ENCODE results near the gene HS1BP3.

HS1BP3 gene

DNA sequence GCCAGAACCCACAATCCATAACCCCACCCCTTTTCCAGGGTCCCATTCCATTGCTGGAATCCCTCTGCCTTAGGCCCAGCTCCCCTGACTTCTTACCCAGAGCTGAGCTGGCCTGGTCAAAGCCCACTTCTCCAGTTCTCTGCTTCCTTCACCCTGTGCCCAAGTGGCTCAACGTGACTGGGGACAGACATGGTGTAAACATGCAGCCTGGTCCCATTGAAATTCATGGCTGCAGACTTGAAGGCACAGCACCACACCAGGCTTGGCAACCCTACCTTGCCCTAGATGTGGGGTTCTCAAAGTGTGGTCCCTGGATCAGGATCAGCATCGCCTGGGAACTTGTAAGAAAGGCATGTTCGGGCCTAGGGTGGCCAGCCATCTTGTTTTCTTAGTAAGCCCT is 3.7 kb downstream of the HS1BP3 start:
- no peak for DNase-seq

DNA sequence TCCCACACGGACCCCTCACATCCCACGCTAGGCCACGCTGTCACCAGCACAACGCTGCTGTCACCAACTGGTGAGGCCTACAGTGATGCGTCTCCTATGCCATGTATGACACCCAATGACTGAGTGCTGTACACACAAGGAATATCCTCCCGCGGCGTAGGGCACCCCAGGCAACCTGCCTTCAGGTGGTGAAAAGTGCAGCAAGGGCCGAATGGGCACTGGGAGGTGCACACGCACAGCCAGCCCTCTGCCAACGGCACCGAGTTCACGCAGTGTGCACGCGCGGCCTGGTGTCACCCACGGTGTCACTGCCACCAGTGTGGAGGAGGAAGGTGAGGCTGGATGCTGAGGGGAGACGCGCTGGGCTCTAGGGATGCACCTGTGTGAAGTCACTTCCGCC is 4.5 kb downstream of the HS1BP3 start:
- no peak for DNase-seq

DNA sequence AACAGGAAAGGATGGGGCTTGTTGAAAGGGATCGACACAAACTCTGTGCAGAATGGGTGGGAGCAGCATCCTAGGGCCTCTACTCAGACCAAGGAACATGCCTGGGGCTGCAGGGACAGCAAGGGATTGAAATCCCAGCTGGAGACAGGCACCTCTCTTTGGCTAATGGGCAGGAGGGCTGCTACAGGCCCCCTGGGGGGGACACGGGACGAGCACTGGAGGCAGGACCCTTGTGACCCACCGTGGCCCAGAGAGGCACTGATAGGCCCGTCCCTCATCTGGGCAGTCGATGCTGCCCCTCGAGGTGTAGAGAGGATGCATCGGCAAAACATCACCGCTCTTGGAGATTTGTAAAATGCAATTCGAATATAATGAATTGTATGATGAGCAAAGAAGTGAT is 5.1 kb downstream of the HS1BP3 start:
- no peak for DNase-seq

DNA sequence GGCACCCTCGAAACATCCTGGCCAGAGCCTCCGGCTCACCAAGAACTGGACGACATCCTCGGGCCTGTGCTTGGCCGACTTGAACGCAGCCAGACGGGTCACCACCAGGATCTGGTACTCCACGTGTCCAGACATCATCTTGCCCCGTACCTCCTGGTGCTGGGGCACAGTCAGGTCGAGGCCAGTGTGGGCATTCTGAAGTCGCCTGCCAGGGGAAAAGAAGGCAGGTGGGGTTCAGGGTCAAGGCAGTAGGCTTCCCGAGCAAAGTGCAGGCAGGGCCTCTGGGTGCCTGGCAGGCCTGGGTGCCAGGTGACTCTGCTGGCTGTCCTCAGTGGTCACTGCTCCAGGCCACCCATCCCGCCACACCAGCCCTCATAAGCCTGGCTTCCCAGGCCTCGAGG is 5.6 kb downstream of the HS1BP3 start:
- DNase-seq = no peak

DNA sequence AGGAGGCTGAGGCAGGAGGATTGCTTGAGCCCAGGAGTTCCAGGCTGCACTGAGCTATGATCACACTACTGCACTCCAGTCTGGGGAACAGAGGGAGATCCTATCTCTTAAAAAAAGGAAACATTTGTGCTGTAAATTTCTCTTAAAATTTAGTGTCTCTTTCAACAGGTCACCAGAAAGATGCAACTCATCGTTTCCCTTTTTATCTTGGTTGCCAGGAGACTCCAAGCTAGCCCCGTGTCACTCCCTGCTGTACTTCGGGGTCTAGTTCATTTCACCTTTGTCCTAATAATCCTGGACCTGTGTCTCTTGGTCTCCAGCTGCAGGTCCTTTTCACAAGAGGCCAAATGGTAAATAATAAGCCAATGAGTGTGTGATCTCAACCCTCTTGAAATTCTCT is 7.1 kb downstream of the HS1BP3 start:
- no peak for DNase-seq

DNA sequence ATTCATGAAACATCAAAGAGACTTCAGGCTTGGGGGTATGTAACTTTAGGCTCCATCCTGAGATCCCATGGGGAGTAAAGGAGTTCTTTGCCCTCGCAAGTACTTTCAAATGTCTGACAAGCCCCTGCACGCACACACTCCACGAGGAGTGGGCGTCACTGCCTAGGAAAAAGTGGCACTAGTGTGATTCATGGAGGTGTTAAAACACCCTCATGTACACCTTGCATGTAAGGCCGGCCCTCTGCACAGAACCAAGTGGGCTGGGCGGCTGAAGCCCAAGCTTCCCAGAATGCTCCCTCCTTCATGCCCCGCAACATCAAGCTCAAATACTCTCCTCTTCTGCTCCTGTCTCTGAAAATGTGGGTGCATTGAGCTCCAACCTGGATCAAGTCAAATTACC is 7.8 kb downstream of the HS1BP3 start:
- no peak for DNase-seq

DNA sequence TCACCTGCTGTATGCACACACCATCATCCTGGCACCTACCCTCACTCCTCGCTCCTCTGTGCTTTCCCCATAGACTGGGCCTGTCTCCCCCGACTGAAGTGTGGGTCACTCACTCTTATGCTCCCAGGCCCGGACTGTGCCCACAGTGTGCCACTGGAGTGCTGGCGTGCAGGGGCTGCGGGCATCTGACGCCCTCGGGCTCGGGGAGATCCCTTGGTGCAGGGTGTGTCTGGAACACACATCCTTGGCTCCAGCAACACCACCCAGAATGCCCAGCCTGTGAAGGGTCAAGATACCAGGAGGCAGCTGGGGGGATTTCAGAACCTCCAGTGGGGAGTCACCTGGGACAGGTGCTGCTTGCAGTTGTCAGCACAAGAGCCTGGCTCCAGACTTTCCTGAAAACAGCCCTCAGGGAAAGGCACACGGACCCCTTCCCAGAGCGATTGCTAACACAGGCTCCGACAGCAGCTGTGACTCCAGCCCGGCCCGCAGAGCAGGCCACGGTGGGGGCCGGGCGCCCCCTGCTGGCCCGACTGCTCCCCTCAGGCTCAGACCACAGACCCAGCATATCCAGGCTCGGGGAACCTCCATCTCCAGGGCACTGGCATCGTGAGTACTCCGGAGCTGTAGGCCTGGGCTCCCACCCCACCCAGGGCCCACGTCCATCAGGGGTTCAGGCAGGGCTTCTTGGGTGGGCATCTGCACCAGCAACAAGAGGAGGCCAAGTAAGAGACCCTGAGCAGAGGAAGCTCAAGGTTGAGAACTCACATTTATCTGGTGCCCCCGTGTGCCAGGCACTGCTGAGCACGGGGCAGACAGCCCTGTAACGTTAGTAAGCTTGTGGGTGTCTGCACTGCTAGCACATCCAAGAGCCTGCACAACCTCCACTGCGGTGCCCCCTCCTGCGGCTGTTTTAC is 8.6 kb downstream of the HS1BP3 start:
- DNase-seq = no peak

DNA sequence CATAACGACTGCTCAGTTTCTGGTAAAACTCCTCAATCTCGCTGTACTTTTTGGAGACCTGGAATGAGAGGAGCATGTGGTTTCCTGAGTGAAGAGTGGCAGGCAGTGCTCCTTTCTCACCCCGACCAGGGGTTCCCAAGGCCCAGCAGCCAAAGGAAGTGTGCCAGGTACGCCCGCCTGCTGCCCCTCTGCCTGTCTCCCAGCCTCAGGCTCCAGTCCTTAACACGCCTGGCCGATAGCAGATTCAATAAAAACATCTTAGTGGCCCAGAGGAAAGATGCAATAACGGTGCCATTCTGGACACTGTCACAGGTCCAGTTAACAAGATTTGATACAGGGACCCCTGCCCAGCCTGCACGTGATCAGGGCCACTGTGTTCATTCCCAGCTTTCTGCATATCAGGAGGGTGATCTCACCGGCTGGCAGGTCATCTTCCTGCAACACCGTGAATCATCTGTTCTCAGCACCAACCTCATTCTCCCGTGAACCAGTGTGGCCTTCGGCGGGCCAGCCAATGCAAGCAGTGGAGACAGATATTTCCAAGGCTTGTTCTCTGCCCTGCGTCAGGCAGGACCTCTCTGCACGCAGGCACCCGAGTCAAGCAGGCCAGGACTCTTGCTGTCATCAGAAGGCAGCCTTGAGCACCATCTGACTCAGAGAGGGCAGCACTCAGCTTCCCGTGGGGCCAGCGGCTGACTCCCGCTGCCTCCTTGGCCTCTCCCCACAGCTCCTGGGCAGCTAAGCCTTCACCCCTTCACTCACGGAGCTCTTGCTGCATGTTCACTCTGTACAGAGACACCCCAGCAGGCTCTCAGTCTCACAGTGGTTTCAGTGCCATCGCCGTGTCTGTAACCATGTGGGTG is 9.5 kb downstream of the HS1BP3 start:
- no peak for DNase-seq

DNA sequence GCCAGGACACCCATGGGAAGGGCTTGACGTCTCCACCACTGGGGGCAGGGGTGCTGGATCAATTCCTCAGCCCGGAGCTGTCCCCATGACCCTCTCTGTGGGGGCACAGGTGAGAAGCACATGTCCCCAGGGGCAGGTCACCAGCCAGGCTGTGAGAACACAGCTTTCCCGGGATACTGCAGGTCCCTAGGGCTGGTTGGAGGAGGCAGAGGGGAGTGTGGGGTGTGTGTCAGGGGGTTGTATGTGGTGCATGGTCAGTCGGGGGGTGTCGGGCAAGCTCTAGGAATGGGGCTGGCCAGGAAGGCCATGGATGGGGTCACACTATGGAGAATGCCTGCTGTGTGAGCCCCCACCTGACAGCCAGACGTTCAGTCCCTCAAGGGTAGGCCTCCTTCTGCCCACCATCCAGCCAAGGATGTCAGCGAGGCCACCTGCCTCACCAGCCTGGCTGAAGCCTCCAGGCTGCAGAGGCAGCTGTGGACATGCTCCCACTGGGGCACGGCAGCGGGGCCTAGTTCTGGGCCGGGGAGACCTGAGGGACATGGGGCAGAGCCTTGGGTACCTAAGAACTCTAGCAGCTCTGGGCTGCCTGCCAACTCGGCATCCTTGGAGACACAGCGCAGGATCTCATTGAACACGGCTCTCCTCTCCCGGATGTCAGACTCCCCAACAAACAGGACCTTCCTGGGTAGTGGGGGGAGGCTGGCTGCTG is 10.3 kb downstream of the HS1BP3 start:
- no peak for DNase-seq

DNA sequence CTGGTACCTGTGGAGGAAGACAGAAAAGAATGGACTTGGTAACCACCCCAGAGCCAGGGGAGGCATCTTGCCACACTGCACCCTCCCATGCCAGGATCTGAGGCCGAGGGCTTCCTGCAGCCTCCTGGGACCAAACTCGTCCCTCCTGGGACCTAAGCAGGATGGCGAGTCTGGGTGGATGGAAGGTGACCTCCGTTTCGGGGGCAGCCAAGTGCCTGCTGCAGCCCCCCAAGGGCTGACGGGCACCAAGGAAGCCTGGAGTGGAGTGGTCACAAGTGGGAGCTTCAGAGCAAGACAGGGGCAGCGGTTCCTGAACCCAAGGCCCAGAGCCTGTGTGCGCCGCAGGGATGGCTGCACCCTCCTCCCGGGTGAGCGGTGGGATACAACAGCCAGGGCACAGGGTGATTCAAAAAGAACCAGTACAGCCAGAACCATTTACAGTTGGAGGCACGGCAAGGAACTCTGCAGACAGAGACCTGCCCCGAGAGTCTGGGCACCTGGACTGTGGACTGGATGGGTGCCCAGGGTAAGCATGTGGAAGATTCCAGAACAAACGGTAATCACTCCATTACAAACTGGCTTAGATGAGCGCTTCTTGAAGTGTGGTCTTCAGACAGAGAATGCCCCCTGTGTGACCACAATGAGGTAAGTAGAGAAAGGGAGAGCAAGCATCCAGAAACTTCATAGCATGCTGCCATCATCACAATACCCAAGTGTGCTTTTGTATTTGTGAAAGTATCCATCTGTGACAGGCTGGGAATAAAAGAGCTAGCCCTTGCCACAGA is 12.1 kb downstream of the HS1BP3 start:
- DNase-seq = no peak

DNA sequence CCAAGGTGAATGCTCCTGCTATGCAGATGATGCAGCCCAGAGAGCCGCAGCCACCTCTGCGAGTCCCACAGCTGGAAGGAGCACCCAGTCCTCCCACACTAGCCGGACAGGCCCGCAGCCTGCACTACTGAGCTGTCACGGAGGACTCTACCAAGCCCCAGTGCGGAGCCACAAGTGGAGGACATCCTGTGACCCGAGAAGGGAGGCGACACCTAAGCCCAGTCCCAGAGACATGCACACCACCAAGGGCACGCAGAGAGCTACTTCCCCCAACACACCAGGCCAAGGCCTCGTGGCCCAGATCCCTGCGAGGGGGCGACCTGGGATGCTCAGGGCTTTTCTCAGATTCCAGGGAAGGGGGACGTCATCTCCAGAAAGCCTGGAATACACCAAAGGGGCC is 12.9 kb downstream of the HS1BP3 start:
- no peak for DNase-seq

DNA sequence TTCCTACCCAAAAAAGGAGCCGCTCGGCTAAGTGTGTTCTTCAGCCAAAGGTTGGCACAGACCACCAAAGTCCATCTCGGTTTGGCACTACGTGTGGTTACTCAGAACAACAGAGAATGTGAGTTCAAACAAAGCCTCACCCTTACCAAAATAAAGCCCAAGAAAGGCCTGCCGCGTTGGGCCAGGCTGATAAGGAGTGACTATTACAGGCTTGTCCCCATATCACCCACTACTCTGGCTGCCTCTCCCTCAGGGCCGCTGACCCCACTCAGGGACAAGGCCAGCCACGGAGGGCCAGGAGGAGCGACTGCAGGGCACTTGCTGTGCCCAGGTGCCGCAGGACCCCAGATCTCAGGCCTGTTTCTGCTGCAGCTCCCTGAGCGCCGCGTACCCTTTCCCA is 13.8 kb downstream of the HS1BP3 start:
- DNase-seq = no peak

DNA sequence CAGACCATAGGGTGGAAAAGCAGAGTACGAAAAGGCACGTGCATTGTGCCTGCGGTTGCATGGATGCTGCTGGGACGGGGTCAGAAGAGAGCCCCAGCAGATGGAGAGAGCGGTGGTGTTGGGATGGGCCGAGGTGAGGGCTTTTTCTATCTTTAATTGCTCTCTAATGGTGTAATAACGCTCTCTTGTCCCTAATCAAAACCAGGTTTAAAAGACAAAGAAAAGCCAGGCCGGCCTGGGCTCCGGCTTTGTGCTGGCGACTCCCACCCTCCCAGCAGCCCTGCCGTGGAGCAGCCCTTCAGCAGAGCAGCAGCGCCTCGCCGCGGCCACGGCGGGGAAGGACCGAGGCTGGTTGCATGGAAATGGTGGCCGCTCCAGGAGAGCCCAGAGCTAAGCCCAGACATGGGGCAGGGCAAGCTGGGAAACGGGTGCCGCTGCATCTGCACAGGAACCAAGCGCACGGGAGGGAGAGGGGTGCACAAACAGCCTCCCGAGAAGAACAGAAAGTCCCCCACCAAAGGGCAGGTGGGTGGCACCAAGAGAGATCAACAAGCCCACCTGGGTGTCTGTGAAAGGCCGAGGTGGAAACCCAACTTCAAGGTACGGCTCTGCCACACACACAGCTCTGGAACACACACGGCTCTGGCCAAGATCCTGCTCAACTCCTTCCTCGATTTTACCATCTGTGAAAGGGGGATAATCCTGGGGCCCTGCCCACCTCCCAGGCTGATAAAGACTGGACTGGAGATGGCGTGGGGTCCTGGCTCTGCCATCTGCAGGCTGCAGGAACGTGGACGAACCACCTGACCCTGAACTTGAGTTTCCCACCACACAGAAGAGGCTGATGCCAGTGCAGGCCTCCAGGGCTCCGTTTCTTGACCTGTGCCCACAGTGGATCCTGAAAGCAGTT is 15.0 kb downstream of the HS1BP3 start:
- DNase-seq = peak; percentile 84

DNA sequence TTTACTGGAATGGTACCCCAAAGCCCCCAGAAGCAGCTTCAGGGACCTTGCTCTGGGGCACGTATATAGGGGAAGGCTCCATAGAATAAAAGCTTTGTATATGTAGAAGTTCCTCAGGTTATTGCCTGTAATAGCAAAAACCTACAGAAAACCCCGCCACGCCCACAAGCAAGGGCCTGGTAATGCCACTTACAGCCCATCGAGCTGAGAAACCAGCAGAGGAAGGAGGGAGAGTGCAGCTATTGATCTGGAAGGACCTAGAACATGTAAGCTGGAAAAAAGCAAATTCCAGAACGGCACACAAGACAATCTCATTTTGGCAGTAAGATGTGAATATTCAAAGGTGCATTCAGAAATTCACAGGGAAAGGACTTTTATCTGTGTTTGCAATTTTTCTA is 15.8 kb downstream of the HS1BP3 start:
- DNase-seq = no peak

DNA sequence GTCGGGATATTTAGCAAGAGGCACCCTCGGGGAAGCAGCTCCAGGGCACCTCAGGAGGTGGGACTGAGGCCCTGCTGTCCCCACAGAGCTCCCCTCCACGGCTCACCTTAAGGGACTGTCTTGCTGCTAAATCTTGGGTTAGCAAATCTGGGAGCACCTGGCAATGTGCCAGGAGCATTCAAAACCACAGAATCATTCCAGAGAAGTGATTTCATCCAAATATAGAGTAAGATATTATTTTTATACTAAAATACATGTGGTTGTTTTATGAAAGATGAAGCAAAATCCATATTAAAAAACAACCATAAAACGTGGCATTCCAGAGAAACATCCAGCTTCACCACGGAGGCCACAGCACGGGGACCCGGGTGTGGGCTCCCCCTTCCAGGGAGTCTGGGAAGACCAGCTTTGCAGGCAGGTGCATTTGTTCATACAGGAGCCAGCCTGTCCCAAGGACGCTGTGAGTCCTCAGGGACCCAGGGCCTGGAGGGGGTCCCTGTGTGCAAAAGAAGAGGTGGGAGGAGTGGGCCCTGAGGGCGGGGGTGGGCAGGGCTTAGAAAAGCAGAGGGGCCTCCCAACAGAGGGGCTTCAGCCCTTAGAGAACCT is 16.3 kb downstream of the HS1BP3 start:
- no peak for DNase-seq

DNA sequence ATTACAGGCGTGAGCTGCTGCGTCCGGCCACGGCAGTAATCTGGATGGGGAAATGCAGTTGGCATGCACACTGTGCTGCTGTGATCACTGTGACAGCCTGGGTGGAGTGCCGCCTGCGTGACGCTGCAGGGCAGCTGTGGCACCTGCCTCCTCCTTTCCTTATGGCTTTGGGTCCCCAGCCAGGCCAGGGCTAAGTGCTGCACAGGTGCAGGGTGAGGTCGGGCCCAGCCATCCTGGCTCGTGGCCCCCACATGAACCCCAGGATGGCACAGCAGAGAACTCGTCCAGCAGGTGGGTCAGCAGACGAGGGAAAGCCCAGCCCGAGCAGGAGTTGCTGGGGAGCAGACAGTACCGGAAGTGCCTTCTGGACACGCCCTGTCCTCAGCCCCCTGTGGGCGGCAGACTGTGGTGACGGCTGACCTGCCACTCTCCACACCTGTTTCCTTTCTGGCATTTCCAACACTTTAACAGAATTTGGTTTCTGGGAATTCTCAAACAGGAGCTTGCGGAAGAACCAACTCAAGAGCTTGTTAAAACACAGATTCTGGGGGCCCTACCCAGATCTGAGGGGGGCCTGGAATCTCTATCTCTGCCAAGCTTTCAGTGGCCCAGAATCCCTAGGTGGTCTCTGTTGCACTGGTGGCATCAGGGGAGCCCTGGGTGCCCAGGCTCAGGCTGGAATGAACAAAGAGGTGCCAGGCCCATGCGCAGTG is 16.9 kb downstream of the HS1BP3 start:
- no peak for DNase-seq

DNA sequence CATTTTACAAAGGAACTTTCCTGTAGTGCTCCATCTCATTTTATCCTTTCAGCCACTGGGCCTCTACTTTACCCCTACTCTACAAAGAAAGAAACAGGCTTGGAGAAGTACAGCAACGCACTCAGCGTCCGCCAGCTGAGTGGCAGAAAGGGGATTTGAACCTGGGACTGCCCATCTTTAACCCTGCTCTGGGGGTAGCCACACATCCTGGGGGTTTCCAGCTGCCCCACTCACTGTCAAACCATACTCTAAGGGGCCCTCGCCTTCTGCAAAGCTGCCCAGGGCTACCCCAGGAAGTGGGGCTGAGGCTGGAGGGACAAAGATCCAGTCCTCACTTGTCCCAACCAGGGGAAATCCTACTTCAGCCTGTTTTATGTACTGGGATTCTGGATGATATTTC is 17.9 kb downstream of the HS1BP3 start:
- DNase-seq = no peak

DNA sequence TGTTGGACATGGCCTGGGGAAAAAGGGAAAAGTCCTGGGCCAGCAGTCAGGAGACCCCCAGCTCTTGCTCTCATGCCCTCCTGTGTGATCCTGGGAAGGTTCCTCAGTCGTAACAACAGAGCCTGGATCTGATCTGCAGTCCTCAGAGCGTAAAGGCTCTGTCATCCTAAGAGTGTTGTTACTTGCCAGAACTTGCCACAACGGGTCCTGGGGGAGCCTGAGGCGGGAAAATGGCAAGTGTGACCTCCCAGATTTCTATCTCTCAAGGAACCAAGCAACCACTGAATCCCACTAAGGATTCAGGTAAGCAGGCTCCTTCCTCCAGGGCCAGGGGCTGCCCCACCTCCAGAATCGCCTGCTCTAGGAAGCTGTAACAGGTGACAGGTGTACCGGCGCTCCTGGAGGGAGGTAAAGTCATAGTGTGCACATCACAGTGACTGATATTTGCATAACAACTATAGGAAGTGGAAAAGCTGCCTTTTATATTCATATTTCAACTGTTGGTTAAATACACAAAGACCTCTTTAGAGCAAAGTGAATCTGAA is 18.4 kb downstream of the HS1BP3 start:
- no peak for DNase-seq

DNA sequence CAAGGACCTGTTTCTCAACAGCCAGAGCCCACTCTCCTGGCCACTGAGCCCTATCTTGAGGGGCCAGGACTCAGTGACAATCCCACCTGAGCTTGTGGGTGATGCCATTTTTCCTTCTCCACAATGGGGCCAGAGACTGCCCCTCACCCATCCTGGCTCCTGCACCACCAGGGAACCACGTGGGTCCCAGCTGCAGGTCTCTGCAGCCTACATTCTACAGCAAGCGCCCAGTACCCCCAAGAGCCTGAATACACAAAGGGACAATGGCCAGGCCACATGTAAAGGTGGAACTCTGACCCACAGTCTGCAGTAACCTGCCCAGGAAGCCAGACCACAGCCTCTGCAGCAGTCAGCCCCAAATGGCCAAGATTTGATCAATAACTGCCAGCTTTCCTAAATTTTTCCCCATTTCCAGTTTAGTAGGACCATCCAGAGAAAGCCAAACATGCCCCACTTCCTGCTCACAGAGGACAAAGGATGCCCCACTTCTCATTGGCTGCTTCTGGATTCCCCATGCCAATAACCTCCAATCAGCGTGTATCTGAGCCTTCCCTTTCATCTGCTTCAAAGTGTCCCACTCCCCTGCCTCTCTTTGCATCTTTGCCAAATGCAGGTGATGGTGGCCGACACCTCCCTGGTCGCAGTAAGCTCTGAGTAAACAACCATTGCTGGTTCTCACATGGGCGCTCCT is 19.1 kb downstream of the HS1BP3 start:
- DNase-seq = no peak

Data from right kidney (tissue), 1 donor.